Endothelial cell (in vitro differentiated cells): ENCODE results near the gene TMEM141. TPM values are rescaled to one million over a fixed set of nuclear protein-coding genes. Genes with fewer than 3 reads are reported as not detected.

Source experiments
- DNase-seq: peaks from one replicate; pipeline ENCODE4 v3.0.0; 2021; ENCODE audit warnings: low spot score
- H3K27ac Mint-ChIP-seq: one replicate; pipeline ENCODE4 v1.8.0; 2021; ENCODE audit warnings: mixed read lengths, inconsistent platforms; ENCODE audit not compliant: unreplicated experiment
- H3K27me3 Mint-ChIP-seq: one replicate; pipeline ENCODE4 v1.8.0; 2021; ENCODE audit warnings: mild to moderate bottlenecking, moderate library complexity, mixed read lengths, inconsistent platforms; ENCODE audit not compliant: unreplicated experiment
- H3K36me3 Mint-ChIP-seq: one replicate; pipeline ENCODE4 v1.8.0; 2021; ENCODE audit warnings: mild to moderate bottlenecking, low read depth, mixed read lengths, inconsistent platforms; ENCODE audit not compliant: unreplicated experiment
- H3K4me1 Mint-ChIP-seq: one replicate; pipeline ENCODE4 v1.8.0; 2021; ENCODE audit warnings: mild to moderate bottlenecking, mixed read lengths, inconsistent platforms; ENCODE audit not compliant: unreplicated experiment
- H3K4me3 Mint-ChIP-seq: one replicate; pipeline ENCODE4 v1.8.0; 2021; ENCODE audit warnings: mild to moderate bottlenecking, mixed read lengths, inconsistent platforms; ENCODE audit not compliant: unreplicated experiment
- H3K9me3 Mint-ChIP-seq: one replicate; pipeline ENCODE4 v1.8.0; 2021; ENCODE audit warnings: mixed read lengths, inconsistent platforms; ENCODE audit not compliant: unreplicated experiment
- total RNA-seq: library from RNA; stranded (reverse); fragmentation: NEBNext Ultra II Directional; extraction: Animal tissue kit (Norgen Biotek cat#: 25700); gene quantifications from one replicate; pipeline ENCODE4 v1.2.1, GENCODE V29; 2021; ENCODE audit not compliant: unreplicated experiment
- TF ChIP-seq, protein P1 (sequence below): fragments of 200-600 bp; sonication (generic); IDR thresholded peaks from one replicate; pipeline ENCODE4 v1.5.0; 2021; ENCODE audit warnings: antibody characterized with exemption; ENCODE audit not compliant: unreplicated experiment

The TMEM141 gene
- total RNA-seq, 1 donor from 2014 or later = 73.0 TPM

DNA sequence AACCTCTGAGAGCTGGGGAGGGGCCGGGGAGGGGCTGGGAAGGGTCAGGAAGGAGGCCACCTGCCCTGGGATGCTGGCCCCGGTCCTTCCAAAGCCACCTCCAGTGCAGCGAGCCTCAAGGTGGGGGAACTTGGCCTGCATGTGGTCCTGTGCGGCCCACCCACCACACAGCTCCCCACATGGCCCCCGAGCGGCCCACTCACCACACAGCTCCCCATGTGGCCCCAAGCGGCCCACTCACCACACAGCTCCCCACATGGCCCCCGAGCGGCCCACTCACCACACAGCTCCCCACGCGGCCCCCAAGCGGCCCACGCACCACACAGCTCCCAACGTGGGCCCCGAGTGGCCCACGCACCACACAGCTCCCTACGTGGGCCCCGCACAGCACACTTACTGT, 46.4 kb upstream of the TMEM141 start:
- H3K27ac Mint-ChIP-seq = no peak overlapping the region
- no peaks in the 10 kb centered on the region for H3K36me3 Mint-ChIP-seq
- no peaks in the 10 kb centered on the region for H3K4me1 Mint-ChIP-seq

DNA sequence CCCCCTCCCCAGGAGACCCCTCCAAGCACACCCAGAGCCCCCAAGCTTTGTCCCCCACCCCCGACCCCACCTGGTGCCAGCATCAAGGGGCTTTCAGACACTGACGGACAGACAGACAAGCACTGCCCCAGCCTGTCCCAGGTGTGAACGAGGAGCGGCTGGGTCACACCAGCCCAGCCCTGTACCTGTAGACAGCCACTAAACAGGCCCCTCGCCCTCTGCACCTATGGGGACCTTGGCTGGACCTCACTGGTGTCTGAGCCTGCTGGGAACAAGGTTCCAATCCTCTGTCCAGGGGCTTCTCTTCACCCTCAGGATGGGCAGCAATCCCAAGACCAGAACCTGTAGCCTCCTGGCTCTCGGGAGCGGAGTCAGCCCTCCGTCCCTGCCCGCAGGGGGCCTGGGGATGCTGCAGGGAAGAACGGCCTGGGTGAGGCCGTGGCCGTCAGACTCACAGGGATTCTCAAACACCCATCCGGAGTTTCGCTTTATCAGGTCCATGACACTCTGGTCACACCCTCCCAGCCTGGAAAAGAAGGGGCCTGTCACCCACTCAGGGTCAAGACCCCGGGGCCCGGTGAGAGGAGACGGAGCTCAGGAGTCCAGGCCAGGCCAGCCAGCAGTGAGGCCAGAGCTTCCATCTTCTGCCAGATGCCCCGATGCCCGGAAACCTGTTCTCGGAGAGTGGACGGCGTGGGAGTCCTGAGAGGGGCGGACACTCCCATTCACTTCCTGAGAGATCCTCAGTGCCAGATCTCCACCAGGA, 45.6 kb upstream of the TMEM141 start:
- Mint-ChIP-seq H3K27ac (no peak overlapping the region), H3K9me3 (no peaks in the 10 kb centered on the region), H3K36me3 (no peaks in the 10 kb centered on the region), H3K27me3 (peaks cover 5% of the 10 kb centered on the region), H3K4me3 (no peak overlapping the region), H3K4me1 (no peaks in the 10 kb centered on the region)
- TF ChIP-seq, protein P1, sequence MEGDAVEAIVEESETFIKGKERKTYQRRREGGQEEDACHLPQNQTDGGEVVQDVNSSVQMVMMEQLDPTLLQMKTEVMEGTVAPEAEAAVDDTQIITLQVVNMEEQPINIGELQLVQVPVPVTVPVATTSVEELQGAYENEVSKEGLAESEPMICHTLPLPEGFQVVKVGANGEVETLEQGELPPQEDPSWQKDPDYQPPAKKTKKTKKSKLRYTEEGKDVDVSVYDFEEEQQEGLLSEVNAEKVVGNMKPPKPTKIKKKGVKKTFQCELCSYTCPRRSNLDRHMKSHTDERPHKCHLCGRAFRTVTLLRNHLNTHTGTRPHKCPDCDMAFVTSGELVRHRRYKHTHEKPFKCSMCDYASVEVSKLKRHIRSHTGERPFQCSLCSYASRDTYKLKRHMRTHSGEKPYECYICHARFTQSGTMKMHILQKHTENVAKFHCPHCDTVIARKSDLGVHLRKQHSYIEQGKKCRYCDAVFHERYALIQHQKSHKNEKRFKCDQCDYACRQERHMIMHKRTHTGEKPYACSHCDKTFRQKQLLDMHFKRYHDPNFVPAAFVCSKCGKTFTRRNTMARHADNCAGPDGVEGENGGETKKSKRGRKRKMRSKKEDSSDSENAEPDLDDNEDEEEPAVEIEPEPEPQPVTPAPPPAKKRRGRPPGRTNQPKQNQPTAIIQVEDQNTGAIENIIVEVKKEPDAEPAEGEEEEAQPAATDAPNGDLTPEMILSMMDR = no peak
- no peak for DNase-seq

More for the DNA sequence above, 46.4 kb upstream of the TMEM141 start:
- TF ChIP-seq, protein P1 = no peak
- no peak overlapping the region for H3K4me3 Mint-ChIP-seq
- DNase-seq = no peak
- peaks cover 4% of the 10 kb centered on the region for H3K27me3 Mint-ChIP-seq
- H3K9me3 Mint-ChIP-seq = no peaks in the 10 kb centered on the region

DNA sequence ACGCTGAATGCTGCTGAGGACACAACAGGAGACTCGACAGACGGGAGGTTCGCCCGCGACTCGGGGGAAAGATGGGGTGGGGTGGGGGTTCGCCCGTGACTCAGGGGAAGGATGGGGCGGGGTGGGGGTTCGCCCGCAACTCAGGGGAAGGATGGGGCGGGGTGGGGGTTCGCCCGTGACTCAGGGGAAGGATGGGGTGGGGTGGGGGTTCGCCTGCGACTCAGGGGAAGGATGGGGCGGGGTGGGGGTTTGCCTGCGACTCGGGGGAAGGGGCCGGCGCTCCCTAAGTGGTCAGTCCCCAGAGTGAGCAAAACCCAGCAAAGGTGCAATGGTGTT, 45.0 kb upstream of the TMEM141 start:
- no peaks in the 10 kb centered on the region for H3K36me3 Mint-ChIP-seq
- TF ChIP-seq, protein P1 = no peak
- peaks cover 5% of the 10 kb centered on the region for H3K27me3 Mint-ChIP-seq
- no peaks in the 10 kb centered on the region for H3K9me3 Mint-ChIP-seq
- H3K4me1 Mint-ChIP-seq = no peaks in the 10 kb centered on the region
- no peak for DNase-seq
- H3K4me3 Mint-ChIP-seq = no peak overlapping the region
- H3K27ac Mint-ChIP-seq = no peak overlapping the region

DNA sequence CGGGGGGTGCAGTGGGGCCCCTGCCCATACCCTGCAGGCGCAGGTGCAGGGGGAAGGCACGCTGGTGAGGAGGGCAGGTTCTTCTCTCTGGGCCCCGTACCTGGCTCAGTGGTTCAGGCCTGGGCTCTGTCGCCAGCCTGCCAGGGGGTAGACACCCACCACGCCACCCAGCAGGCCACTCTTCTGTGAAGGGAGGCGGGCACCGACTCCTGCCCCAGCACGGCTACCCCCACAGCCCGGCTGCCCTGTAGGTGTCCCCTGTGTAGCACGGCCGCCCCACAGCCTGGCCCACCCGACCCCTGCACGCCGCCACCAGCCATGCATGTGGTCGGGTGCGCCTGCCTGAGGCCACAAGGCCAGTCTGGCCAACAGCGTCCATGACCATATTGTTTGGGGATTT, 44.5 kb upstream of the TMEM141 start:
- Mint-ChIP-seq H3K4me1 (no peaks in the 10 kb centered on the region), H3K27ac (no peak overlapping the region), H3K9me3 (no peaks in the 10 kb centered on the region), H3K4me3 (no peak overlapping the region), H3K27me3 (peaks cover 5% of the 10 kb centered on the region), H3K36me3 (no peaks in the 10 kb centered on the region)
- DNase-seq = no peak
- TF ChIP-seq, protein P1 = no peak

DNA sequence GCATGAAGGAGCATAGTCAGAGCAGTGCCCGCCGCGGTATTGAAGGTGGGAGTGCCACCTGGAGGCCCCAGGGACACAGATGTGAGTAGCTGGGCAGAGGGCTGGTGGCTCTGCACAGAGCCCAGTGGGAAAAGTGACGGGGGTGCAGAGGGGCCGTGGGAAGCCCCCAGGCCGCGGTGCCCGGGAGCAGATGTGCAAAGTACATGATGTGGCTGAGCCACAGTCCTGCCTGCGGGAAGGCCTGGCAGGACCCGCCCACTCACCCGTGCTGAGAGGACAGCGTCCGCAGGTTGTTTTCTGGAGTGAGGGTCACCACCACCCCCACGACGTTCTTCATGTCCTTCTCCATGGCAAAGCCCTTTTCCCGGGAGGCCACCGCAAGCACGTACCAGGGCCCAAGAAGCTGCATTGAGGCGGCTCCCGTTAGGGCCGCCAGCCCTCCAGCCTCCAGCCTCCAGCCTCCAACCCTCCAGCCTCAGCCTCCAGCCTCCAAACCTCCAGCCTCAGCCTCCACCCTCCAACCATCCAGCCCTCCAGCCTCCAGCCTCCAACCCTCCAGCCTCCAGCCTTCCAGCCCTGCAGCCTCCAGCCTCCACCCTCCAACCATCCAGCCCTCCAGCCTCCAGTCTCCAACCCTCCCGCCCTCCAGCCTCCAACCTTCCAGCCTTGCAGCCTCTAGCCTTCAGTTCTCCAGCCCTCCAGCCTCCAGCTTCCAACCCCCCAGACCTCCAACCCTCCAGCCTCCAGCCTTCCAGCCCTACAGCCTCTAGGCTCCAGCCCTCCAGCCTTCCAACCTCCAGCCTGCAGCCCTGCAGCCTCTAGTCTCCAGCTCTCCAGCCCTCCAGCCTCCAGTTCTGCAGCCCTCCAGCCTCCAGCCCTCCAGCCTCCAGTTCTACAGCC, 43.7 kb upstream of the TMEM141 start:
- Mint-ChIP-seq H3K9me3 (peaks cover 3% of the 10 kb centered on the region), H3K36me3 (peaks cover 2% of the 10 kb centered on the region), H3K4me3 (no peak overlapping the region), H3K27ac (no peak overlapping the region), H3K4me1 (no peaks in the 10 kb centered on the region), H3K27me3 (peaks cover 5% of the 10 kb centered on the region)
- no peak for DNase-seq
- TF ChIP-seq, protein P1 = no peak
